ENCODE results near the gene PLXNC1.

DNA sequence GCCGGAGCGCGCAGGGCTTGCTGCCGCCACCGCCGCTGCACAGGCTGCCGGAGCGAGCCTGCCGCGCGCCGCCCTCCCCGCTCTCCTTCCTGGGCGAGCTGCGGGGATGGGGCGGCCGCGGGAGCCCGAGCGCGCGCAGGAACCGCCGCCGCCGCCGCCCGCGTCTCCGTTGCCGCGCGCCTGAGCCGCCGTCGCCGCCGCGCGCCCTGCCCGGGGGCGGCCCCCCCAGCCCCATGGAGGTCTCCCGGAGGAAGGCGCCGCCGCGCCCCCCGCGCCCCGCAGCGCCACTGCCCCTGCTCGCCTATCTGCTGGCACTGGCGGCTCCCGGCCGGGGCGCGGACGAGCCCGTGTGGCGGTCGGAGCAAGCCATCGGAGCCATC, 352 bp downstream of the PLXNC1 start:
- TF ChIP-seq USF2 (IDR thresholded peaks at IDR 0.05; ENCODE audit: low read length) (no peak), TEAD4 (IDR thresholded peaks at IDR 0.05; ENCODE audit: low read depth, low read length) (no peak), POLR2A (IDR thresholded peaks at IDR 0.05; ENCODE audit: control extremely low read depth in 1 of 2, low read depth in 2 of 2, low read length in 2 of 2) (no peak), GABPA (IDR thresholded peaks at IDR 0.05; ENCODE audit: borderline replicate concordance, insufficient read depth, low read length) (no peak), CEBPB (IDR thresholded peaks at IDR 0.05; ENCODE audit: low read depth, low read length) (no peak), EZH2 (IDR thresholded peaks at IDR 0.05; ENCODE audit: low read depth, low read length, severe bottlenecking) (no peak), SIRT6 (IDR thresholded peaks at IDR 0.05; ENCODE audit: low read length) (no peak), RFX5 (IDR thresholded peaks at IDR 0.05; ENCODE audit: borderline replicate concordance, low read depth, low read length) (no peak), POLR2AphosphoS5 (IDR thresholded peaks at IDR 0.05; ENCODE audit: low read depth, low read length) (no peak), RXRA (IDR thresholded peaks at IDR 0.05; ENCODE audit: insufficient read depth, low read depth, low read length) (no peak), SP1 (IDR thresholded peaks at IDR 0.05; ENCODE audit: low read depth, low read length) (no peak)
- TF ChIP-seq, protein P1, sequence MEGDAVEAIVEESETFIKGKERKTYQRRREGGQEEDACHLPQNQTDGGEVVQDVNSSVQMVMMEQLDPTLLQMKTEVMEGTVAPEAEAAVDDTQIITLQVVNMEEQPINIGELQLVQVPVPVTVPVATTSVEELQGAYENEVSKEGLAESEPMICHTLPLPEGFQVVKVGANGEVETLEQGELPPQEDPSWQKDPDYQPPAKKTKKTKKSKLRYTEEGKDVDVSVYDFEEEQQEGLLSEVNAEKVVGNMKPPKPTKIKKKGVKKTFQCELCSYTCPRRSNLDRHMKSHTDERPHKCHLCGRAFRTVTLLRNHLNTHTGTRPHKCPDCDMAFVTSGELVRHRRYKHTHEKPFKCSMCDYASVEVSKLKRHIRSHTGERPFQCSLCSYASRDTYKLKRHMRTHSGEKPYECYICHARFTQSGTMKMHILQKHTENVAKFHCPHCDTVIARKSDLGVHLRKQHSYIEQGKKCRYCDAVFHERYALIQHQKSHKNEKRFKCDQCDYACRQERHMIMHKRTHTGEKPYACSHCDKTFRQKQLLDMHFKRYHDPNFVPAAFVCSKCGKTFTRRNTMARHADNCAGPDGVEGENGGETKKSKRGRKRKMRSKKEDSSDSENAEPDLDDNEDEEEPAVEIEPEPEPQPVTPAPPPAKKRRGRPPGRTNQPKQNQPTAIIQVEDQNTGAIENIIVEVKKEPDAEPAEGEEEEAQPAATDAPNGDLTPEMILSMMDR (IDR thresholded peaks at IDR 0.05; ENCODE audit: control extremely low read depth in 1 of 3, insufficient read depth in 1 of 3, low read depth in 1 of 3, low read length in 3 of 3), result no peak
- TF ChIP-seq, protein P2, sequence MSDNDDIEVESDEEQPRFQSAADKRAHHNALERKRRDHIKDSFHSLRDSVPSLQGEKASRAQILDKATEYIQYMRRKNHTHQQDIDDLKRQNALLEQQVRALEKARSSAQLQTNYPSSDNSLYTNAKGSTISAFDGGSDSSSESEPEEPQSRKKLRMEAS (IDR thresholded peaks at IDR 0.05), result no peak
- TF ChIP-seq, protein P3, sequence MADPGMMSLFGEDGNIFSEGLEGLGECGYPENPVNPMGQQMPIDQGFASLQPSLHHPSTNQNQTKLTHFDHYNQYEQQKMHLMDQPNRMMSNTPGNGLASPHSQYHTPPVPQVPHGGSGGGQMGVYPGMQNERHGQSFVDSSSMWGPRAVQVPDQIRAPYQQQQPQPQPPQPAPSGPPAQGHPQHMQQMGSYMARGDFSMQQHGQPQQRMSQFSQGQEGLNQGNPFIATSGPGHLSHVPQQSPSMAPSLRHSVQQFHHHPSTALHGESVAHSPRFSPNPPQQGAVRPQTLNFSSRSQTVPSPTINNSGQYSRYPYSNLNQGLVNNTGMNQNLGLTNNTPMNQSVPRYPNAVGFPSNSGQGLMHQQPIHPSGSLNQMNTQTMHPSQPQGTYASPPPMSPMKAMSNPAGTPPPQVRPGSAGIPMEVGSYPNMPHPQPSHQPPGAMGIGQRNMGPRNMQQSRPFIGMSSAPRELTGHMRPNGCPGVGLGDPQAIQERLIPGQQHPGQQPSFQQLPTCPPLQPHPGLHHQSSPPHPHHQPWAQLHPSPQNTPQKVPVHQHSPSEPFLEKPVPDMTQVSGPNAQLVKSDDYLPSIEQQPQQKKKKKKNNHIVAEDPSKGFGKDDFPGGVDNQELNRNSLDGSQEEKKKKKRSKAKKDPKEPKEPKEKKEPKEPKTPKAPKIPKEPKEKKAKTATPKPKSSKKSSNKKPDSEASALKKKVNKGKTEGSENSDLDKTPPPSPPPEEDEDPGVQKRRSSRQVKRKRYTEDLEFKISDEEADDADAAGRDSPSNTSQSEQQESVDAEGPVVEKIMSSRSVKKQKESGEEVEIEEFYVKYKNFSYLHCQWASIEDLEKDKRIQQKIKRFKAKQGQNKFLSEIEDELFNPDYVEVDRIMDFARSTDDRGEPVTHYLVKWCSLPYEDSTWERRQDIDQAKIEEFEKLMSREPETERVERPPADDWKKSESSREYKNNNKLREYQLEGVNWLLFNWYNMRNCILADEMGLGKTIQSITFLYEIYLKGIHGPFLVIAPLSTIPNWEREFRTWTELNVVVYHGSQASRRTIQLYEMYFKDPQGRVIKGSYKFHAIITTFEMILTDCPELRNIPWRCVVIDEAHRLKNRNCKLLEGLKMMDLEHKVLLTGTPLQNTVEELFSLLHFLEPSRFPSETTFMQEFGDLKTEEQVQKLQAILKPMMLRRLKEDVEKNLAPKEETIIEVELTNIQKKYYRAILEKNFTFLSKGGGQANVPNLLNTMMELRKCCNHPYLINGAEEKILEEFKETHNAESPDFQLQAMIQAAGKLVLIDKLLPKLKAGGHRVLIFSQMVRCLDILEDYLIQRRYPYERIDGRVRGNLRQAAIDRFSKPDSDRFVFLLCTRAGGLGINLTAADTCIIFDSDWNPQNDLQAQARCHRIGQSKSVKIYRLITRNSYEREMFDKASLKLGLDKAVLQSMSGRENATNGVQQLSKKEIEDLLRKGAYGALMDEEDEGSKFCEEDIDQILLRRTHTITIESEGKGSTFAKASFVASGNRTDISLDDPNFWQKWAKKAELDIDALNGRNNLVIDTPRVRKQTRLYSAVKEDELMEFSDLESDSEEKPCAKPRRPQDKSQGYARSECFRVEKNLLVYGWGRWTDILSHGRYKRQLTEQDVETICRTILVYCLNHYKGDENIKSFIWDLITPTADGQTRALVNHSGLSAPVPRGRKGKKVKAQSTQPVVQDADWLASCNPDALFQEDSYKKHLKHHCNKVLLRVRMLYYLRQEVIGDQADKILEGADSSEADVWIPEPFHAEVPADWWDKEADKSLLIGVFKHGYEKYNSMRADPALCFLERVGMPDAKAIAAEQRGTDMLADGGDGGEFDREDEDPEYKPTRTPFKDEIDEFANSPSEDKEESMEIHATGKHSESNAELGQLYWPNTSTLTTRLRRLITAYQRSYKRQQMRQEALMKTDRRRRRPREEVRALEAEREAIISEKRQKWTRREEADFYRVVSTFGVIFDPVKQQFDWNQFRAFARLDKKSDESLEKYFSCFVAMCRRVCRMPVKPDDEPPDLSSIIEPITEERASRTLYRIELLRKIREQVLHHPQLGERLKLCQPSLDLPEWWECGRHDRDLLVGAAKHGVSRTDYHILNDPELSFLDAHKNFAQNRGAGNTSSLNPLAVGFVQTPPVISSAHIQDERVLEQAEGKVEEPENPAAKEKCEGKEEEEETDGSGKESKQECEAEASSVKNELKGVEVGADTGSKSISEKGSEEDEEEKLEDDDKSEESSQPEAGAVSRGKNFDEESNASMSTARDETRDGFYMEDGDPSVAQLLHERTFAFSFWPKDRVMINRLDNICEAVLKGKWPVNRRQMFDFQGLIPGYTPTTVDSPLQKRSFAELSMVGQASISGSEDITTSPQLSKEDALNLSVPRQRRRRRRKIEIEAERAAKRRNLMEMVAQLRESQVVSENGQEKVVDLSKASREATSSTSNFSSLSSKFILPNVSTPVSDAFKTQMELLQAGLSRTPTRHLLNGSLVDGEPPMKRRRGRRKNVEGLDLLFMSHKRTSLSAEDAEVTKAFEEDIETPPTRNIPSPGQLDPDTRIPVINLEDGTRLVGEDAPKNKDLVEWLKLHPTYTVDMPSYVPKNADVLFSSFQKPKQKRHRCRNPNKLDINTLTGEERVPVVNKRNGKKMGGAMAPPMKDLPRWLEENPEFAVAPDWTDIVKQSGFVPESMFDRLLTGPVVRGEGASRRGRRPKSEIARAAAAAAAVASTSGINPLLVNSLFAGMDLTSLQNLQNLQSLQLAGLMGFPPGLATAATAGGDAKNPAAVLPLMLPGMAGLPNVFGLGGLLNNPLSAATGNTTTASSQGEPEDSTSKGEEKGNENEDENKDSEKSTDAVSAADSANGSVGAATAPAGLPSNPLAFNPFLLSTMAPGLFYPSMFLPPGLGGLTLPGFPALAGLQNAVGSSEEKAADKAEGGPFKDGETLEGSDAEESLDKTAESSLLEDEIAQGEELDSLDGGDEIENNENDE (IDR thresholded peaks at IDR 0.05; ENCODE audit: insufficient replicate concordance, low read length), result no peak
